Neural progenitor cell (in vitro differentiated cells): ENCODE results near the gene SDK1.

Experiments
- CTCF ChIP-seq: fragments of 200-600 bp; sonication (generic); IDR thresholded peaks from 2 replicates; pipeline ENCODE4 v1.5.1; 2017; ENCODE audit warnings: antibody characterized with exemption, mild to moderate bottlenecking
- EZH2 ChIP-seq: fragments of 200-600 bp; sonication (generic); IDR thresholded peaks from 2 replicates; pipeline ENCODE4 v1.6.1; 2017; ENCODE audit warnings: antibody characterized with exemption, mild to moderate bottlenecking, moderate library complexity
- EZH2phosphoT487 ChIP-seq: fragments of 200-600 bp; sonication (generic); IDR thresholded peaks from 2 replicates; pipeline ENCODE4 v1.6.1; 2017; ENCODE audit warnings: antibody characterized with exemption

GRCh38 chr7:4189131-4189570 lies 888.1 kb downstream of the SDK1 start:
- TF ChIP-seq CTCF: no peak
- no peak for TF ChIP-seq EZH2
- TF ChIP-seq EZH2phosphoT487: no peak
